ENCODE measurements around the gene TMPRSS11A. TPM values are rescaled to one million over a fixed set of nuclear protein-coding genes. Genes with fewer than 3 reads are reported as not detected.

The TMPRSS11A gene
- total RNA-seq, 4 donors from 2014 or later = not detected

DNA sequence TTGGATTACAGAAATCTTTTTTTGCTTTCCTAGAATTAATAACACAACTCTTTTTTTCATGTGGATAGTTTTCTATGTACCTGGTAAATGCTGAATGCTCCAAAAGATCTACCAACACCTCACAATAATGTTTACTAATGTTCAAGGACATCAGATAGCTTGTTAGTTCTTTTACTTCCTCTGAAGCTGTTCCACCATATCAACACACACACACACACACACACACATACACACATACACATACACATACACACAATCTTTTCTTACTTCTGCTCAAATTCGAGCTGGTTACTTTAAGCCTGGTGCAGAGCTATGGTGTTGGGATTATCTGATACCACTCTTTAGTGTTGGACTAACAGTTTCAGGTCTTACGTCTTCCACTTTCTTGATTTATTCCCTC lies 51.2 kb downstream of the TMPRSS11A start:
- intact Hi-C loops (cut with DNase I; ENCODE audit: low total_unique reads) = no loop called here
- DNase-seq (no peak), ATAC-seq (no peak)
- Histone ChIP-seq H3K36me3 (no peaks in the 10 kb centered on the region), H3K4me3 (no peak overlapping the region), H3K27ac (no peak overlapping the region), H3K27me3 (no peaks in the 10 kb centered on the region), H3K4me1 (no peaks in the 10 kb centered on the region), H3K9me3 (no peaks in the 10 kb centered on the region)
- in situ Hi-C loops (cut with MboI; ENCODE audit: low sequenced_read_pairs in 4 of 4) = no loop called here
- TF ChIP-seq, protein P1, sequence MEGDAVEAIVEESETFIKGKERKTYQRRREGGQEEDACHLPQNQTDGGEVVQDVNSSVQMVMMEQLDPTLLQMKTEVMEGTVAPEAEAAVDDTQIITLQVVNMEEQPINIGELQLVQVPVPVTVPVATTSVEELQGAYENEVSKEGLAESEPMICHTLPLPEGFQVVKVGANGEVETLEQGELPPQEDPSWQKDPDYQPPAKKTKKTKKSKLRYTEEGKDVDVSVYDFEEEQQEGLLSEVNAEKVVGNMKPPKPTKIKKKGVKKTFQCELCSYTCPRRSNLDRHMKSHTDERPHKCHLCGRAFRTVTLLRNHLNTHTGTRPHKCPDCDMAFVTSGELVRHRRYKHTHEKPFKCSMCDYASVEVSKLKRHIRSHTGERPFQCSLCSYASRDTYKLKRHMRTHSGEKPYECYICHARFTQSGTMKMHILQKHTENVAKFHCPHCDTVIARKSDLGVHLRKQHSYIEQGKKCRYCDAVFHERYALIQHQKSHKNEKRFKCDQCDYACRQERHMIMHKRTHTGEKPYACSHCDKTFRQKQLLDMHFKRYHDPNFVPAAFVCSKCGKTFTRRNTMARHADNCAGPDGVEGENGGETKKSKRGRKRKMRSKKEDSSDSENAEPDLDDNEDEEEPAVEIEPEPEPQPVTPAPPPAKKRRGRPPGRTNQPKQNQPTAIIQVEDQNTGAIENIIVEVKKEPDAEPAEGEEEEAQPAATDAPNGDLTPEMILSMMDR (IDR thresholded peaks at IDR 0.05 in 4 of 5, conservative IDR thresholded peaks at IDR 0.05 in 1 of 5) = no peak
- TF ChIP-seq POLR2A (IDR thresholded peaks at IDR 0.05) = no peak

DNA sequence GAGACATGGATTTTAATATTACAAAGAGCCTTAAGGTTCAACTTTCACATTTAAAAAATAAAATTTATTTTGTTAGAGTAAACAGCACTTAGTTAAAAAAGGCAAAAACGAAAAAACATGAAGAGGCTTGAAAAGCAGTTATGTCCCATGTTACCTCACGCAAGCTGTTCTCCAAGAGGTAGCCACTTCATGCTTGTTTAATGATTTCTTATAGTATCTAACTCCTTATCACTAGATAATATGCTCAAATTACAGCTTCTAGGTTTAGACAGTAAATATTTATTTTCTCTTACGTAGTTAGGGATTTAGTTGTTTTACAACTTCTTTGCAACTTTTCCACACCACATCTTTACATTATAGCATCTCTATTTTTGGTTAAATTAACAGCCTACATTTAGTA lies 51.7 kb downstream of the TMPRSS11A start:
- in situ Hi-C loops (cut with MboI; ENCODE audit: low sequenced_read_pairs in 4 of 4) (no loop called here), intact Hi-C loops (cut with DNase I; ENCODE audit: low total_unique reads) (no loop called here)
- H3K27me3 ChIP-seq = no peaks in the 10 kb centered on the region

DNA sequence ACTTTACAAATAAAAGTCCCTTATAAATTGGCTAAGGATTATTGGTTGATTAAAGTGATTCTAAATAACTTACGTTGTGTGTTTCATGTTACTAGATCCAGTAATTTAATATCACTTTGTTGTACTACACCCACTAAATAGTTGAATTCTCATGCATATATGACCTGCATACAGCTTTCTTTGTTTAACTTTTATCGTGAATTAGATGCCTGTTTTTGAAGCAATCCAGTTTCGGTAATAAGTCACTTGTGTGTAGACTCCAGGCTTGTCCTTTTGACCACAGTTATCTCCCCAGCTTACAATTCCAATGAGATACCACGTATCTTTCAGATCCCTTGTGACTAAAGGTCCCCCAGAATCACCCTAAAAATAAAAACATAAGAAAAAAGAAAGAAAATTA lies 52.2 kb downstream of the TMPRSS11A start:
- no peak for ATAC-seq
- in situ Hi-C loops (cut with MboI; ENCODE audit: low sequenced_read_pairs in 4 of 4) = no loop called here

More for the DNA sequence above, 51.7 kb downstream of the TMPRSS11A start:
- no peak for ATAC-seq
- H3K4me3 ChIP-seq = no peak overlapping the region
- DNase-seq = no peak
- no peak overlapping the region for H3K27ac ChIP-seq
- TF ChIP-seq, protein P1 (IDR thresholded peaks at IDR 0.05 in 4 of 5, conservative IDR thresholded peaks at IDR 0.05 in 1 of 5) = no peak
- TF ChIP-seq POLR2A (IDR thresholded peaks at IDR 0.05) = no peak
- H3K36me3 ChIP-seq = no peaks in the 10 kb centered on the region
- H3K4me1 ChIP-seq = no peaks in the 10 kb centered on the region
- H3K9me3 ChIP-seq = no peaks in the 10 kb centered on the region

DNA sequence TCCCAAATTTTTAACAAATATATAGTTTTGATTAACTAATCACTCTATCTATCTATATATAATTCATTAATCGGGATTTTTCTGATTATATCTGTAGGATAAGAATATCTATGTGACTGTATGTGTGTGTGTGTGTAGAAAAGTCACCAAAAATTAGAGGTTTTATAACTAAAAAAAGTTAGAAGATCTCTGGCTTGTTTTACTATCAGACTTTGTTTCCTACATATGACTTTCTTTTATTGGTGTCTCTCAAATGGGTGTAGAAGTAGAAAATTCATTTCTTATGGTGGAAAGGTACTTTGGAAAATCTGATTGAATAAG lies 52.7 kb downstream of the TMPRSS11A start:
- intact Hi-C loops (cut with DNase I; ENCODE audit: low total_unique reads) = no loop called here

More for the DNA sequence above, 52.2 kb downstream of the TMPRSS11A start:
- H3K4me3 ChIP-seq = no peak overlapping the region
- no peak for DNase-seq
- no peaks in the 10 kb centered on the region for H3K36me3 ChIP-seq
- no peaks in the 10 kb centered on the region for H3K4me1 ChIP-seq
- no peaks in the 10 kb centered on the region for H3K27me3 ChIP-seq
- H3K9me3 ChIP-seq = no peaks in the 10 kb centered on the region
- intact Hi-C loops (cut with DNase I; ENCODE audit: low total_unique reads) = no loop called here
- no peak overlapping the region for H3K27ac ChIP-seq
- TF ChIP-seq POLR2A (IDR thresholded peaks at IDR 0.05) = no peak
- TF ChIP-seq, protein P1 (IDR thresholded peaks at IDR 0.05 in 4 of 5, conservative IDR thresholded peaks at IDR 0.05 in 1 of 5) = no peak

More for the DNA sequence above, 52.7 kb downstream of the TMPRSS11A start:
- Histone ChIP-seq H3K9me3 (no peaks in the 10 kb centered on the region), H3K4me3 (no peak overlapping the region), H3K36me3 (no peaks in the 10 kb centered on the region), H3K27me3 (no peaks in the 10 kb centered on the region), H3K27ac (no peak overlapping the region), H3K4me1 (no peaks in the 10 kb centered on the region)
- no peak for ATAC-seq
- TF ChIP-seq, protein P1 (IDR thresholded peaks at IDR 0.05 in 4 of 5, conservative IDR thresholded peaks at IDR 0.05 in 1 of 5) = no peak
- TF ChIP-seq POLR2A (IDR thresholded peaks at IDR 0.05) = no peak
- no peak for DNase-seq
- in situ Hi-C loops (cut with MboI; ENCODE audit: low sequenced_read_pairs in 4 of 4) = no loop called here

Measured in gastrocnemius medialis (tissue), 4 donors.